HG02981 (cell line): Measurements from ENCODE around the gene IL15RA.

ENCODE experiments used
- ATAC-seq: cut with Tn5 transposase; IDR thresholded peaks from one replicate; pipeline ENCODE4 v1.9.1; 2021; ENCODE audit warnings: mild to moderate bottlenecking, moderate library complexity; ENCODE audit not compliant: unreplicated experiment

The IL15RA gene, protein sequence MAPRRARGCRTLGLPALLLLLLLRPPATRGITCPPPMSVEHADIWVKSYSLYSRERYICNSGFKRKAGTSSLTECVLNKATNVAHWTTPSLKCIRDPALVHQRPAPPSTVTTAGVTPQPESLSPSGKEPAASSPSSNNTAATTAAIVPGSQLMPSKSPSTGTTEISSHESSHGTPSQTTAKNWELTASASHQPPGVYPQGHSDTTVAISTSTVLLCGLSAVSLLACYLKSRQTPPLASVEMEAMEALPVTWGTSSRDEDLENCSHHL

DNA sequence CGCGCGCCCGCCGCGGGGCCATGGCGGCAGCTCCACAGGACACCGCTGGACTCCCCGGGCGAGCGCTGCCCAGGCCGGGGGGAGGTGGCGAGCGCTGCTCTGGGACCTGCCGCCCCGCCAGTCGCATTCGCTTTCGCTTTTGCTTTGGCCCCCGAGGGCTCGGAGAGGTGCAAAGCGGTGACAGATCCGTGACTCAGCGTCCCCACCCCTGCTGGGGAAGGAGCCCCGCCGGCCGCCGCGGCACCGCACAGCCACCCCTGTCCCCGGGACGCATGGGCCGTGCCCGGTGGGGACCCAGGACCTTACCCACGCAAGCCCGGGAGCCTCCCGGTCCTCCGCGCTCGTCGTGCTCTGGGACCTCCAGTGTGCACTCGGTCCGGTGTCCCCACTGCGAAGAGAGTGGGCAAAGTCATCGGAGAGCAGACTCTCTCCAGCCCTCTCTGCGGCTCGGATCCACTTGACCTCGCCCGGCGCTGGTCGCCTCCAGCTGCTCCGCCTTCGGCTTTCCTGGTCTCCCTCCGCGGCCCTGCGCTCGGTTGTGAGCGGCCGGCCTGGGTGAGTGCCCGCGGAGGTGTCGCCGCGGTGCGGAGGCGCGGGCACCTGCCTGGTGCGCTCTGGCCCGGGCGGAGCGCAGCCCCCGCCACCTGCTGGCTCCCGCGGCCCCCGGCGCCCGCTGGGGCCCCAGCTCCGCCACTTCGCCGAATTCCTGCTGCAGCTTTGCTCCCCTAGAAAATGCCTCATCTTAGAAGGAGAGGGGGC lies at the start of gene IL15RA:
TSS of gene IL15RA (minus strand) at position 73 of the 759 bp plus-strand sequence. CDS start at position 22, 51 bp downstream.
- ATAC-seq = peak; percentile 54

DNA sequence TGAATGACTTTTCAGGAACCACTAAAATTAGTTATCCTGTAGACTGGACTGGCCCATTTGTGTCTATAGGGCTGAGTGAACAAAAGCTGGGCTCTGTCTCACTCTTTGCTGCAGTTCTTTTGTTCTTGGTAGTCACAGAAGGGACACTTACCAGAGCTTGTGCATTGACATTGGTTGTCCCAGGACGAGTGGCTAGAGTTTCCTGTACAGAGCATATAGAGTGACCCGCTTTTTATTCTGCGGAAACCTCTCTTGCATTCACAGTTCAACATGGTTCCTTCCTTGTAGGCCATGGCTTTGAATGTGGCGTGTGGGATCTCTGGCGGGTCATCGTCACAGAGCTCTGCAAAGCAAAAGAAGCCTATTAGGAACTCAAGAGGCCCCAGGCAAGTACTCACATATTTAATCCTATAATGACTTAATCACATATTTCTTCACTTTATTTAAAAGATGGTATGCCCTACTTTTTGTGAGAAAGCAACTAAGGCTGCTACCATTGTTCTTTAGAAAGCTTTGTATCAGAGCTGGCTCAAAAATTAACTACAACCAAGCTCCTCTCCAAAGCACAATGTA lies 48.4 kb upstream of the IL15RA start:
- ATAC-seq = no peak

DNA sequence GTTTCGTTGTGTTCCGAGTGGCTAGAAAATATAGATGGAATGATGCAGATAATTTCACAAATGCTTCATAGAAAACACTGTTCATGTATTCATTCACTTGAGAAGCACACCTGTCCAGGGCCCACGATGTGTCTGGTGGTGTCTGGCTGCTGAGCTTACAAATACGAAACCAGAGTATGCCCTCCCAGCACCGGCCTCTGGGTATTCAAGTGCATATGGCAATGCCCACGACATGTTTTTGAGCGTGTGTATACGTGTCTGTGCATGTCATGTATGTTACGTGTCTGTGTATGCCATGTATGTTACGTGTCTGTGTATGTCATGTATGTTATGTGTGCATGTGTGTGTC lies 47.0 kb upstream of the IL15RA start:
- ATAC-seq = no peak

DNA sequence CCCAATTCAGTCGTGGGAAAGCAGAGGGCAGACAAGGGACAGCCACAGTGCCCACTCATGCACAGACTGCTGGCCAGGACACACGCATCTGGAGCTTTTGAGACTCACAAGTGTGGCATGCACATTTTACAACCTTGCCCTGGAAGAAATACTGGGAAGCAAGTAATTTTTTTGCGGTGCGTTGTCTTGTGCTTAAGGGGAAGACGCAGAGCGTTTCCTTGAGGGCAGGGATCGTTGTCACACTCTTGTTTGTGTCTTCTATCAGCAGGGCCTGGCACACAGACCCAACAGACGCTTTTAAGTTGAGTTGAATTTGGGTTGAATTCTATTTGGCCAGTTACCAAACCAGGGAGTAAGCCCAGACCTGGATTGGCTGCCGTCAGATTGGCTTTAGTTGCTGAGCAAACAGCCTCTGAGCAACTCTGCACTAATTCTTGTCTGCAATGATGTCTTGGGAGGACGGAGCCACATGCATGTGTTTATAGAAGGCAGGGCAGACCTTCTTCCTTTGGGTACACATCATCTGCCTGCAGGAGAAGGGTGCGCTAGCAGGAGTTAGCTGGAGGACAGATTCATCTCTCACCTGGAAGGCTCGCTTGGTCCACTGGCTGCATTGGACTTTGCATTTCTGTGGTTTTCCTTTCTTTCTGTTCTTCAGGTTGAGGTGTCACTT lies 46.5 kb upstream of the IL15RA start:
- ATAC-seq = no peak

DNA sequence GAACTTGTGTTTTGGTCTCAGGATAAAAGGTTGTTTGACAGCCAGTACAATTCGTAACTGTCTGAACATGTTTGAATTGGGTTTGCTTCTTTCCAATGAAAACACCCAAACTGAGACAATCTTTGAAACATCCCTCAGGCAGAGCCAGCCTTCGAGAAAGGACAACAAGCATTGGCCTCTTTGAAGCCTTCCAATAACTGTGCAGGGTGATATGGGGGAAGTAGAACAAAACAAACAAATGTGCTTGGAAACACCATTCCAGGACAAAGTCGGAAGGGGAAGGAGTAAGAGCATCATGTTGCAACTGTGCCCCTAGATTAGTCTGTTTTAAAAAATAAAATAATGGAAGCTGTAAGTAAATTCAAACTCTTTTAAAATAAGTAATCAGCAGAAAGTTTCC lies 45.3 kb upstream of the IL15RA start:
- ATAC-seq = no peak

DNA sequence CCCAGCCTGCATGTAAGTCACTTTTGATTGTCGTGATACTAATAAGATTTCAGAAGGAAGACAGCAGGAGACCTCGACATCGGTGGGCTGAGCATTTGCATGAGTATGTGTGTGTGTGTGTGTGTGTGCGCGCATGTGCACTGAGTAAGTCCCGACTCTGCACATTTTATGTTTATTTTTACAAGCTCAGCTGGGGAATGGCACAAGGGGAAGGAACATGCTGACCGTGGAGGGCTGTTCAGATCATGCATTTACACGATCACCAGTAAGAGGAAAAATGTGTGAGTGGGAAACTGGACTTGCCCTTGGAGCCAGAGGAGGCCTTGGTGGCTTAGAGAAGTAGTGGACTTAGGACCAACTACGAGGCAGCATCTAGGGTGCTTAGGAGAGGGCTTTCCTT lies 43.5 kb upstream of the IL15RA start:
- ATAC-seq = no peak

DNA sequence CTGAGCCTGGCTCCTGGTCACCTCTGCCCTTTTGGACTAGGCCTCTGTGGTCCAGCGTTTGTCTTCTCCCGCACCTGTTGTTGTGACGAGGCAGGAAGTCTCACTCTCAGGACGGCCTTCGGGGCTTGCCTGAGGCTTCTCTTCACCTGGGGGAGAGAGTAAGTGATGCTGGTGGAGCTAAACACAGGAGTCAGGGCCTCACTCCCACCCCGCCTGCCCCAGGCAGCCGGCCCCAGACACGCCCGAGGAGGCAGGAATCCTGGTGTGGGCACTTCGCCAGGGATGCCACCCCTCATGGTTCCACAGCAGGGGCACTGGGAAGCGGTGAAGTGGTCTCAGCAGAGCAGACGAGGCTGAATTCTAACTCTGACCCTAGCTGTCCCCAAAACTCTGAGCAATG lies 42.5 kb upstream of the IL15RA start:
- no peak for ATAC-seq

DNA sequence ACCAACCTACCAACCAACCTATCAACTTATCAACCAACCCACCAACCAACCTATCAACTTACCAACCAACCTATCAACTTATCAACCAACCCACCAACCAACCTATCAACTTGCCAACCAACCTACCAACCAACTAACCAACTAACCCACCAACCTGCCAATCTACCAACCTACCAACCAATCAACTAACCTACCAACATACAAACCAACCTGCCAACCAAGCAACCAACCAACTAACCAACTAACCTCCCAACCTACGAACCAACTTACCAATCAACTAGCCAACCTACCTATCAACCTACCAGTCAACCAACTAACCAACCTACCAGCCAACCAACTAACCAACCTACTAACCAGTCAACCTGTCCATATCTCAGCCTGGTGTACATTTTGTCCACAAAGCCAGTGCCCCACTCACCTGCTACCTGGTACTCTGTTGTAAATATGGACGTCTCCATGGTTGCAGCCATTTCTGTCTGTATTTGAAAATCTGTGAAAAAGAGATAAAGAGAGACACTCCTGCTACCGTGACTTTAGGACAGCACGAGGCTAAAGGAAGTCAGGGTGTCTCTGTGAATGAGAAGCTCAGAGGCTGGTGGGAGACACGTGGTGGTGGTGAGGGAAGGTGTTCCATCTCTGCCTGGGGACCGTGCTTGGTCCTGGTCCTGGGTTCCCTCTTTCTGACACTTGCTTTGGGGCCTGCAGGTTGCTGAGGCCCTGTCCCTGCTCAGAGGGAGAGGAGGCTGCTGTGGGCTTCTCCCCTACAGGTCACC lies 41.9 kb upstream of the IL15RA start:
- ATAC-seq = no peak

DNA sequence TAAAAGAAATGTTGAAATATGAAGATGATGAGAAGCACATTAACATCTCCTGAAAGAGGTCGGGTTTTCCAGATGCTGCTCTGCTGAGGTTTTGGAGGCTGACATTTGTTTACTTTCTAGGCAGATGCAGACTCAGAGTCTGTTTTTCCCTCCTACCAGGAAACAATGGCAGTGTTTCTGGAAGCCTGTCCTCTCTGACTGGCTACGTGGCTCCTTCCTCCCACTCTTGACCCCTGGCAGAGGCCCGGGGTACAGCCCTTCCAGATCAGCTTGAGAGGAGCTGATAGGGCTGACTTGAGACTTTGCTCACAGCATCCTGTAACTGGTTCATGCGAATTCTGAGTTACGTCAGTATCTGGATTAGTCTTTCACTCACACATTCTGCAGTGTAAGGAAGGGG lies 41.1 kb upstream of the IL15RA start:
- no peak for ATAC-seq

DNA sequence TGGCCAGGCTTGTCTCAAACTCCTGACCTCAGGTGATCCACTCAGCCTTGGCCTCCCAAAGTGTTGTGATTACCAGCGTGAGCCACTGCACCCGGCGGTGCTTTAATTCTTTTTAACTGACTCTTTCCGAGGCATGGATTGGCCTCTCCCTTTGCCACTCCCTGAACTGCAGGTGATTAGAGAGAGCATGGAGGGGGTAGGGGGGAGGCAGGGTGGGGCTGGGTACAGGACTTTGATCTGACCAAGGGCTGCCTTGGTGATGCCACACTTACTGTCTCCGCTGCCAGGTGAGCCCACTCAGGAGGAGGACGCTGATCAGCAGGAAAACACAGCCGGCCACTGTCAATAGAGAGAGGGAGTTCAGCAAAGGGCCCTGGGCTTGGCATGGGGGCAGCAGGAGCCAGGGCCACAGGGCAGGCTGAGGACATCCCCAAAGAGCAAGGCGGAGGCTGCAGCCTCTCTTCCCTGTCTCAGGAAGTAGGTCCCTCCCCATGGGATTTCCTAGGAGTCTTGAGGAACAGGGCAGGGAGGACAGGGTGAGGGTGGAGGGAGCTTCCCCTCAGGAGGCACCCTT lies 40.5 kb upstream of the IL15RA start:
- no peak for ATAC-seq

DNA sequence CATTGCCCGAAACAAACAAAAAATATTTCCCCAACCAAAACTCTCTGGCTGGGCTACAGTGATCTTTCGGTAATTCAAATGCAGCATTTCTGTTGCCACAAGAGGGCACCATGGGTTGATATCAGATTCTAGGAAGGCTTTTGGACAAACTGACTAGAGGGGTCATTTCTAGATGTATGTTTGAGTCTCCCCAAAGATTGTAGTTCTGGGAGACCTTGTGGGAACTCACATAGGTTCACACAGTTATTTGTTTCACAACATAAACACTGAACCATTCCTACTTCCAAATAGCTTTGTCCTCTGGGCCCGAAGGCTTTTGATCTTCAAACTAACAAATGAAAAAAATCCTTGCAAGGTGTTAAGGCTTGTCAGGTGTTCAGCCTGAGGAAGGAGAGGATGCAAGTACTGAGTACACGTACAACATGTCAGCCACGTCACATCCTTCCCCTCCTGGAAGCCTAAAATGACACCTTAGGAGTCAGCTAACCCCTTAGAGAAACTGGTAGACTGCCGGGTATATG lies 37.0 kb upstream of the IL15RA start:
- ATAC-seq = peak; percentile 68

DNA sequence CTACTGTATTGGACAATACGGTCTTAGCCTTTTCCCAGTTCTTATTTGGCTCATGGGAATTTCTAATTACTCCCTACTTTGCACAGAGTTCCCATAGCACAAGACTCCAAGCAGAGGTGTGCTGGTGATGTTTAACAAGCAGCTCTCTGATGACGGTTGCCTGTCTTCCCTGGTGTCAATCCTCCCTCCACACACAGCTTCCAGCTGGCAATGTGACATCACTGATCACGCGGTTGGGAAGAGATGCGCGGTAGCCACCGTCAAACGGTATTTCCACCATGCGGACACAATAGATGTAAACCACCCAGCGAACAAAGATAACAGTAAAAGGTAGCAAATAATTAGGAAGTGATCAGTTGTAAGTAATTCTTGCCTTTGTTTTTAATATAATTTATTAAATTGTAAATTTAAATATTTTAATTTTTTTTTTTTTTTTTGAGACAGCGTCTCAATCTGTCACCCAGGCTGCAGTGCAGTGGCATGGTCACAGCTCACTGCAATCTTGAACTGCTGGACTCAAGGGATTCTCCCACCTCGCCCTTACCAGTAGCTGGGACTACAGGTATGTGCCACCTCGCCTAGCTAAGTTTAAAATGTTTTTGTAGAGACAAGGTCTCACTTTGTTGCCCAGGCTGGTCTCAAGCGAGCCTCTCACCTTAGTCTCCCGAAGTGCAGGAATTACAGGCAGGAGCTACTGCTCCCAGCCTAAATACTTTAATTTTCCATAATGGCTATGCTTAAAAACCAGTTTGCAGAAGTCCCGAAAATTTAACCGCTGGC lies 36.3 kb upstream of the IL15RA start:
- no peak for ATAC-seq

DNA sequence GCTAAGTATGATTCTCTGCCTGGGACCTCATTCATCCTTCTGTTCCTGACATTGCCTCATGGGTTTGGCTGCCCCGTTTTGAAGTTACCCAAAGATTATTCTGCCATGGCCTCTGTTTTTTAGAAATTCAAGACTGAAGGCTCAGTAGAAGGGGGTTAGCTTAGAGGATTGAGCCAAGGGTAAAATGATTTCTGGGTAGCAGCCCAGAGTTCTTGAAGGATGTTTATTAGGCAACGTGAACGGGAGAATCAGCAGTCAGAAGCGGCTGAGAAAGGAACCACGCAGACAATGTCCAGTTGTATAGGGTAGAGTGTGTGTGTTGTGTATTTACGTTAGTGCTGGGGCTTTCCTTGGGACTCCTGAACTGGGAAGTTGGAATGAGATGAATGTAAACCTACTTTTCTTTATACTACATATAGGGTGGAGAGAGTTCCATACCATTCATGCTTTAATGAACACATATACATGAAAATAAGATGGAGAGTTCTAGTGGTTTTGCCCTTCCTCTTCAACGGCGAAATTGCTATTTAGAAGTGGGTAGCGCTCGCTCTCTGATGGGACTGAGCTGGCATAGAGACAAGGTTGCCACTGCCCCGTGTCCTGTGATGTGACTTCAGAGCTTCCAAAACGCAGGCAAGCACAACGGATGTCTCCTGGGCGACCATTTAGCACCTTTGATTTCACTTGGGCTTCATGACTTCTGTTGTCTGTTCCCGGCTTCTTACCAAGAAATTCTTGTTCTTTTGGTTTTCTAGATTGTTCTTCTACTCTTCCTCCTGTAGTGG lies 35.0 kb upstream of the IL15RA start:
- no peak for ATAC-seq

DNA sequence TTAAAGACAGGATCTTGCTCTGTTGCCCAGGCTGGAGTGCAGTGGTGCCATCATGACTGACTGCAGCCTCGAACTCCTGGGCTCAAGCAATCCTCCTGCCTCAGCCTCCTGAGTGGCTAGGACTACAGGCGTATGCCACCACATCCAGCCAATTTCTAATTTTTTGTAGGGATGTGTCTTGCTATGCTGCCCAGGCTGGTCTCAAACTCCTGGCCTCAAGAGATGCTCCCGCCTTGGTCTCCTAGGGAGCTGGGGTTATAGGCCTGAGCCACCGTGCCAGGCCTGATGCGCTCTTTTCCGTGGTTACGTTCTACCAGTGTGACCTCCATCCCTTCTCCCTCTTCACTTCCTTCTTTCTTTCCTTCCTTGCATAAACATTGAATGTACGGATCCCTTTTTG lies 34.2 kb upstream of the IL15RA start:
- ATAC-seq = no peak

DNA sequence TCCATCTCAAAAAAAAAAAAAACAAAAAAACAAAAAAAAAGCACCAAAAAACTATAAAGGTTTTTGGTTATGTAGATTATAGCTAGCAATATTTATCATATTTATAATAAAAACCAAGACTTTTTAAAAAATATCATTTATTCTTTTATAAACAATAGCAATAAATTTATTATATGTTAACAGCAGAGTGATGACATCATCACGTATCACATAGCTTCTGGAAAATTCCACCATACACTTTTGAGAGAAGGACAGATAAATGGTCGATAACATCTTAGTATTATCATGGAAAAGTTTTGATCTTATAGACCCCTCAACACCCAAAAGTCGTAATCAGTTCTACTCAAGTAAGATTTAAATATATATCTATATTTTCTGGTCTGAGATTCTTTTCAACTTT lies 33.2 kb upstream of the IL15RA start:
- ATAC-seq = no peak

DNA sequence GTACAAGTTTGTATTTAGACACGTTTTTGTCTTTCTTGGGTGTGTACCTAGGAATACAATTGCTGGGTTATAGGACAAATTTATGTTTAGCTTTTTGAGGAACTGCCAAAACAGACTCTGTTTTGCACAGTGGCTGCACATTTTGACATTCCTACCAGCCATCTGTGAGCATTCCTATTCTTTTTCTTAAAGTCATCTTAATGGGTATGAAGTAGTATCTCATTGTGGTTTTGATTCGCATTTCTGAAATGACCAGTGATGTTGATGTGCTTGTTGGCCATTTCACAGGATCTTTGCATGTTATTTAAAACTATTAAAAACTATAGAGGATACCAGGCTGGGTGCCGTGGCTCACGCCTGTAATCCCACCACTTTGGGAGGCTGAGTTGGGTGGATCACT lies 32.6 kb upstream of the IL15RA start:
- ATAC-seq = no peak

DNA sequence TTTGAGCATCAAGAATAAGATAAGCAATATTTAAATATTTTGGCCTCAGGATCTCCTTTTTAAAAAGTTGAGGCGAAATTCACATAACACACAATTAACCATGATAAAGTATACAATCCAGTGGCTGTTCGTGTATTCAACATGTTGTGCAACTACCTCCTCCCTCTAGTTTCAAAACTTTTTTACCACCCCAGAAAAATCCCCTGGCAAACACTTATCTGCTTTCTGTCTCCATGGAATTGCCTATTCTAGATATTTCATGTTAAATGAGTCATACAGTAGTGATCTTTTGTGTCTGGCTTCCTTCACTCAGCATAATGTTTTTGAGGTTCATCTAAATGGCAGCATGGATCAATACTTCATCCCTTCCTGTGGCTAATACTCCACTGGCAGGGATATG lies 31.8 kb upstream of the IL15RA start:
- ATAC-seq = no peak

DNA sequence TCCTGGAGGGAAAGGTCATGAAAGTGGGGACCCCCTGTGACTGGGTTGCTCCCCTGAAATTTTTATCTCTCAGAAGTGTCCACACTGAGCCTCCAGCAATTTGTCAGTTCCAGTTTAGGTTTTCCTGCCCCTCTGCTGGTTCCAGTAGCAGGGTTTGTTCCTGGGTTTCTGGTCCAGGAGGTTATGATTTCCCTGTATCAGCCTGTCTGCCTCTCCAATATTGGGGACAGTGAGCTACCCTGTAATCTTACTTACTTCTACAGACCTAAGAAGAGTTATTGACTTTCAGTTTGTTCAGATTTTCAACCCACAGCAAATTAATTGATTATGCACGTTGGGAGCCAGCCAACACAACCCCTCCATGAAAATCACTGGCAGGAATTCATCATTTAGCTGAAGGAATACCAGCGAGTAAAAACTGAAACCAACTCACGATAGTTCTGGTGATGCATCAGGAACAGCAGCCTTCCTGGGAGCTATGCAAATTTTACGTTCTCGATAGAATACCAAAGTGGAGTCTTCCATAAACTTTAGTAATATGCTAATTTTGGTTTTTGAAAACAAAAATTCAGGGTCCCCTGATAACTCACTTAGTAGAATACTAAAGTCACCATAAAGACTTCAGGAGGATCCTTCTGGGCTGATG lies 31.3 kb upstream of the IL15RA start:
- ATAC-seq = no peak
